GM19035 (cell line): Measurements from ENCODE around the gene GNB5.
"Not testable (repeated sequence)": the region's sequence is repeated elsewhere in the genome, so short reads cannot be mapped to it uniquely, and the experiment has no call there.

Experiments used
- ATAC-seq: cut with Tn5 transposase; IDR thresholded peaks from one replicate; pipeline ENCODE4 v1.9.1; 2021; ENCODE audit not compliant: unreplicated experiment

GNB5 gene

DNA sequence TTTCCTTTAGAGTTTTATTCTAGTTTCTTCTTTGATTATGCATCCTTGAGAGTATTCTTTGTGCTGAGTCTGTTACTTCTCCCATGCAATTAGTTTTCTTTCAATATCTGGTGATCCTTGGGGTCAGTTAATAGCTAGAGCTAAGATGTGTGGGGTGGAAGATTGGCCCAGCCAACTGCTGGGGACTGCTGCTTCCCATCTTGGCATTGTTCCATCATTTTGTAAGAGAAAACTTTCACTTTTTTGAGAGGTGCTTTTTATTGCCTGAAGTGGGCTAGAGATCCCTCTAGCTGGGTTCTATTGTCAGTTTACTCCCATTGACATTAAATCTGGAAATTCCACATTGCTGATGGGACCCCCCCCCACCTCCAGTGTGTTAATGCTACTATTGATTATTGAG lies 94.0 kb downstream of the GNB5 start:
- ATAC-seq: no peak

DNA sequence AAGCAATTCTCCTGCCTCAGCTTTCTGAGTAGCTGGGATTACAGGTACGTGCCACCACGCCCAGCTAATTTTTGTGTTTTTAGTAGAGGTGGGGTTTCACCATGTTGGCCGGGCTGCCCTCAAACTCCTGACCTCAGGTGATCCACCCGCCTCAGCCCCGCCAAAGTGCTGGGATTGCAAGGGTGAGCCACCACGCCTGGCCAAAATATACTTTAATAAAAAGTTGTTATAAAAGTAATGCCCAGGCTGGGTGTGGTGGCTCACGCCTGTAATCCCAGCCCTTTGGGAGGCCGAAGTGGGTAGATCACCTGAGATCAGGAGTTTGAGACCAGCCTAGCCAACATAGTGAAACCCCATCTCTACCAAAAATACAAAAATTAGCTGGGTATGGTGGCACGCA lies 94.7 kb downstream of the GNB5 start:
- not testable (repeated sequence) for ATAC-seq

DNA sequence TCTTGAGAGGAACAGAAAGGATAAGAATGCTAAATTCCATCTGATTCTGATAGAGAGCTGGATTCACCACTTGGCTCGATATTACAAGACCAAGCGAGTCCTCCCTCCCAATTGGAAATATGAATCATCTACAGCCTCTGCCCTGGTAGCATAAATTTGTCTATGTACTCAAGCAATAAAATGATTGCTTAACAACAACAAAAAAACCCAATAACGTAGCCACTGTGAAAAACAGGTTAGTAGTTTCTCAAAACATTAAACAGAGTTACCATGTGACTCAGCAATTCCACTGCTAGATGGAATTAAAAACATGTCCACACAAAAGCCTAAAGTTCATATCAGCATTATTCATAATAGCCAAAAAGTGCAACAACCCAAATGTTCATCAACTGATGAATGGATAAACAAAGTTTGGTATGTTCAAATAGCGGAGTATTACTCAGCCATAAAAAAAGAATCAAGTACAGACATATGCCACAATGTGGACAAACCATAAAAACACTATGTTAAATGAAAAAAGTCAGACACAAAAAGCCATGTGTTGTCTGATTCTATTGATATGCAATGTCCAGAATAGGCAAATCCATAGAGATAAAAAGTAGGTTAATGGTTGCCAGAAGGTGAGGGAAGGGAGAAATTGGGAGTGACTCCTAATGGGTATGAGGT lies 95.5 kb downstream of the GNB5 start:
- ATAC-seq: no peak

DNA sequence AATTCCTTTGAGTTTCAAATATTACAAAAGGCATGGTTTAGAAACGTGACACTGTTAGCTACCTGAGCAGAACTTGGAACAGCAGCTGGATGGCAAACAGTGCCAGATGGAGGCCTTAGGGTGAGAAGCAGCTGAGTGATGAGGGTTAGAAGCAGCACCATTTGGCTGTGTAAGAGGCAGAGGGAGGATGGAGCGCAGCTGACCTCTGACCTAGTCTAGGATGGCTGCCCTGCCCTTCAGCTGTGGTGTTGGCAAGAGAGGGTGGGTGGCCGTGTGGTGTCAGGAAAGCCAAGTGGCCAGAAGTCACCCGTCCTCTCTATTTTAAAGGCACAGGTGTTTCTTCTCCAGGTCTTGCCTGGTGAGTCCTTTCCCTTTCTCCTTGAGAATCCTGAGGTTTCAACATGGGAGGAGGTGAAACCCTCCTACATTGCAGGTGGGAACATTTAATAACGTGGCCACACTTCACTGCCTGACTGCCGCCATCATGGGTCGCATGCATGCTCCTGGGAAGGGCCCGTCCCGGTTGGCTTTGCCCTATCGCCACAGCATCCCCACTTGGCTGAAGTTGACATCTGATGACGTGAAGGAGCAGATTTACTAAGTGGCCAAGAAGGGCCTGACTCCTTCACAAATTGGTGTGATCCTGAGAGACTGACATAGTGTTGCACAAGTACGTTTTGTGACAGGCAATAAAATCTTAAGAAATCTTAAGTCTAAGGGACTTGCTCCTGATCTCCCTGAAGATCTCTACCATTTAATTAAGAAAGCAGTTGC lies 96.2 kb downstream of the GNB5 start:
- ATAC-seq: no peak

DNA sequence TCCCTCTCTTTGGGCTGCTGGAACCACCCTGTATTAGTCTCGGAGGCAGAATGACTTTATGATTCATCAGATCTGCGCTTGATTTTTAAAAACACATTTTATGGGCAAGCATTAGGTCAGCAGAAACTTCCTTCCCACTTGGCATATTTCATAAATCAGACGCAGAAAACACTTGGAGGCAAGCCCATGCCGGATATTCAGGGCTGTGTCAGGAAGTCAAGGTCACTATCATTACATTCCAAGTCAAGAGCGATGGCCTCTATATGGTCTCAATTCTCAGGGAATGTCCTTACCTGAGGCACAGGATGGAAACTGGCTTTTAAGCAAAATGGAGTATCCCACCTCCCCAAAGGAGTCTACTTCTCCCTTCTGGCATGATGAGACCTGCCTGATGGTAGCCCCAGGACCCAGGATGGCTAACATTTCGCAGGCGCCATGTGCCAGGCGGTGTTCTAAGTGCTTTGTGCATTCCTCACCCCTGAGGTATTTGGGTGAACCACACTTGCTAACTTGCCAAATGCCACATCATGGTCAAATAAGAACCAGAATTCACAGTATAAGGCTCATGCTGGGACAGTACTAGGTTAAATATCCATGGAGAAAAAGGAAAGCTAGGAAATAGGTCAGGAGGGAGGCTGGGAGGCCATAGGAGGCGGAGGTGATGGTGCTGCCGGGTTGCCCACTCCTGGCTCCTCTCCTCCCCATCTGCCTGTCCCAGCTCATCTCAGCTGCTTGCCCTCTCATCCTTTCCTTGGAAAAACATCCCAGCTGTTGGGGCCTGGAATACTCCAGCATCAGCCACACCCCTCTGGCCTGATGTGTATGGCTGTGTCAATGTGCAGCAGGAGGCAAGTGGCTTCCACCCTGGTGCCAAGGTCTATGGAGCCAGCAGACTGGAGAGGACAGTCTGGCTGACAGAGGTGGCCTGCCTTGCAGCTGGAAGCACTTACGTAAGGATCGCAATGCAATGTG lies 97.4 kb downstream of the GNB5 start:
- no peak for ATAC-seq

DNA sequence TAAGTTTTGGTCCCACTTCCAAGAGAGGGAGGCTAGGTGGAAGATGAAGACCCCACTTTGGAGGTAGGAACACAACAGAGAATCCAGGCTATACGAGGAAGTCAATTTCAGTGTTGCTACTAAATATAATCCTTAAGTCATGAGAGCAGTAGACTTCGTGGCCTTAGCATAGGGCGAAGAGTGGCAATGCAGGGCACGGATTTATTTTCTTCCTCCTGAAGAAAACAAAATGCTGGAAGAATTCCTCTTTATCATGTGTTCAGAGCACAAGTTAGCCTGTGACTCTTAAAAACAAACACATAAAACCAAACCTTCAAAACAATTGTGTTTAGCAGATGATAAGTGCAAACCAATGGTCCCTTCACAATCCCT lies 98.0 kb downstream of the GNB5 start:
- ATAC-seq: no peak

DNA sequence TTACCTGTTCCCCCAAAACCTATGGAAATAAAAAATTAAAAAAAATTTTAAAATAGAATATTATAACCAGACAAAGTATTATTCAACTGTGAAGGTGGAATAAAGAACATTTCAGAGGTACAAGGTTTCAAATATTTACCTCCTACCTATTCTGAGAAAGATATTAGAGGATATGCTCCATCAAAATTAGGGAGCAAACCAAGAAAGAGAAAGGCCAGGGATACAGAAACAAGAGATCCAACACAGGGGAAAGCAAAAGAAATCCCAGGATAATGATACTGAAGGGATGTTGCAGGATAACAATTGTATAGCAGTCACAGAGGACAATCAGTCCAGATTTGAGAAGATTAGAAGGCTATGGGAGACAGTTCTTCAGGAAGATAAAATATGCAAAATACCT lies 101.0 kb downstream of the GNB5 start:
- ATAC-seq: no peak

DNA sequence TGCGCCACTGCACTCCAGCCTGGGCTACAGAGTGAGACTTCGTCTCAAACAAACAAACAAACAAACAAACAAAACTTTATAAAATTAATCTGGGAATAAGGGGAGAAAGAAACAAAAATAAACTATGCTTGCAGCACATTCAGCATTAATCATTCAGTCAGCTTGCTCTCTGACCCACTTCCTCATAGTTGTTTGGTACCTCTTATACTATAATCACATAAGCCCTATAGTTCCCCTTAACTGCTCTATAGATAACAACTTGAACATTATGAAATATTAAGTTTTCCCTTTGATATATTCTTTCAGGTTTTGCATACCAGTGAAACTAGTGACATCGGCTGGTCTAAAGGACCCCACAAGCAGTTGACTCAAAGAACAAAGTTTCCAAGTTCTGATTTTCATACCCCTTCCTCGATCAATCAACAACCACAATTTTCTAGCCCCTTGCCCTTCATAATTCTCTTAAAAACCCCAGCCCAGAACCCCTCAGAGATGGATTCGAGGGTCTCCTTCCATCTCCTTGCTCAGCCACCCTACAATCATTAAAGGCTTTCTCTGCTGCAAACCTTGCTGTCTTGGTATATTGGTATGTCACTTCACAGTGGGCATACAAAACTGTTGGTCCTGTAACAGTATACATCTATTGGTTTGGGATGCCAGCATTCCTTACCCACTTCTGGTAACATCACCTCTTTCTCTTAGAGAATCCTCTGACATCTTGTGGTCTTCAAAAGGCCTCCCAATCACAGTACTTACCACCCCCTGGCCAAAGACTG lies 105.0 kb downstream of the GNB5 start:
- ATAC-seq: no peak

DNA sequence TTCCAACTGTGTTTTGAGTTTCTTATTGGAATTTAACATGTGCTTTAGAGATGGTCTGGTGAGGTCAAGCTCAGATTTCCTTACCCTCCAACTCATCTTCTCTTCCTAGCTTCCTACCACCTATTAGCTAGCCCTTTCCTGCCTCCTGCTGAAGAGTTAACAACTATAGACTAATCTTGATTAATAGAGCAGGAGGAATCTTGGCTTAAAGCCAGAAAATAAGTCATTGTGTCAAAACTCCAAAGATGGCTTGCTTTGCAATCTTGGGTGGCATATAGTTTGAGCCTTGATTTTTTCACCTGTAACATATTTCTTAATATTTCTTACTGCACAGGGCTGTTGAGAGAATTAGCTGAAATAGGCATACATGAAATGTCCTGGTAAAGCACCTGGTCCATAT lies 105.9 kb downstream of the GNB5 start:
- ATAC-seq: no peak

DNA sequence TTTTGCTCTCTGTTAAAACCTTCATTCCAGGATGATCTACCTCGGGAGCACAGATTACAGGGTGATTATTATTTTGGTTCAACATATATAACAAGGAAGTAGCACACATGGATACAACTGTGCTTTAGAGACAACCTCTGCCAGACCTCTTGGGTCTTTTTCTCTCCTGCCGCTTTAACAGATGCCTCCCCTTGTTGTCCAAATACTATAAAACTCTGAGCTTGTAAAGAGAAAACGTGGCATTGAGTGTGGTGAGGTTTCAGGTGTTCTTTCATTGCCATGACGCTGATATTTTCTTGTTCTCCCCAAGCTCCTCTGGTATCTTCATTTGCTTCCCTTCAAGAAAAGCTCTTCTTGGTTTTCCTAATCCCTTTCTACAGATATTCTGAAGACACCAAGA lies 107.6 kb downstream of the GNB5 start:
- ATAC-seq: no peak

DNA sequence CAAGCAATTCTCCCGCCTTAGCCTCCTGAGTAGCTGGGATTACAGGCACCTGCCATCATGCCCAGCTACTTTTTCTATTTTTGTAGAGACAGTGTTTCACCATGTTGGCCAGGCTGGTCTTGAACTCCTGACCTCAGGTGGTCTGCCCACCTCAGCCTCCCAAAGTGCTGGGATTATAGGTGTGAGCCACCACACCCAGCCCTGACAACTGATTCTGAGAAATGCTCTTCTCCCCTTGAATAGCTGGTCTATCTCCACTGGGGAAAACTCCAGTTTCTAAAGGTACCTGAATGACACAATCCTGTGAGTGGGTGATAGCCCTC lies 108.2 kb downstream of the GNB5 start:
- peak; percentile 12 for ATAC-seq

DNA sequence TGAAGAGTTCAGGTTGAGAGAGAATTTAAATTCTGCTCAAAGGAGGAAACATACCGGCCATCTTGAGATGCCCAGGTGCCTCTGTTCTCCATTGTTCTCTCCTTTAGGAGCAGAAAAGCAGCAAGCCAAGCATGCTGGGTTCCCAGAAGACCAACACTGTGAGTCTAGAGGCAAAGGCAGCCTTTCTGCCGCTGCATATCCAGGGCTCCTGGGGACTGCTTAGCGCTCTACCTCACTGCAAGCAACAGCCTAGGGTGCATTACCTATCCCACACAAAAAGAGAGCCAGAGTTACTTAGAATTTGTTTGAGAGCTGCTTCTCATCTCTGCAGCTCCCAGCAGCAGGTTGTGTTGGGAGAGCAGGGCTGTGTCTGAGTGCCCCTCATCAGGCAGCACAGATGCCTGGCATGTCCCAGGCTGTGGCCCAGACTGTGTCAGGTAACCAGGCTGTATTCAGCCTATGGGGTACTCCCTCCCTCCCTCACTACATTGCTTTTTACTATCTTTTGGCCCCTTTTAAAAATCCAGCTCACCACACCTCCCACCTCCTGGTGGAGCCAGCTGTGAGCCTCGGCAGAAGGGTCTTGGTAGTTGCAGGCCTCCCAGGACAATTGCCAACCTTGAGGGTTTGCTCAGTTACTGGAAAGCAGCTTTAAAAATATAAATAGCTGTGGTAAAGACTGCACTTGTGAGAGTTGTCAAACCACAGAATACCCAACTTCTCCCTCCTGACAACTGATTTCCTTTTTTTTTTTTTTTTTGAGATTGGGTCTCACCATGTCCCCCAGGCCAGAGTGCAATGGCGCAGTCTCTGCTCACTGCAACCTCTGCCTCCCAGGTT lies 108.8 kb downstream of the GNB5 start:
- peak; percentile 63 for ATAC-seq

DNA sequence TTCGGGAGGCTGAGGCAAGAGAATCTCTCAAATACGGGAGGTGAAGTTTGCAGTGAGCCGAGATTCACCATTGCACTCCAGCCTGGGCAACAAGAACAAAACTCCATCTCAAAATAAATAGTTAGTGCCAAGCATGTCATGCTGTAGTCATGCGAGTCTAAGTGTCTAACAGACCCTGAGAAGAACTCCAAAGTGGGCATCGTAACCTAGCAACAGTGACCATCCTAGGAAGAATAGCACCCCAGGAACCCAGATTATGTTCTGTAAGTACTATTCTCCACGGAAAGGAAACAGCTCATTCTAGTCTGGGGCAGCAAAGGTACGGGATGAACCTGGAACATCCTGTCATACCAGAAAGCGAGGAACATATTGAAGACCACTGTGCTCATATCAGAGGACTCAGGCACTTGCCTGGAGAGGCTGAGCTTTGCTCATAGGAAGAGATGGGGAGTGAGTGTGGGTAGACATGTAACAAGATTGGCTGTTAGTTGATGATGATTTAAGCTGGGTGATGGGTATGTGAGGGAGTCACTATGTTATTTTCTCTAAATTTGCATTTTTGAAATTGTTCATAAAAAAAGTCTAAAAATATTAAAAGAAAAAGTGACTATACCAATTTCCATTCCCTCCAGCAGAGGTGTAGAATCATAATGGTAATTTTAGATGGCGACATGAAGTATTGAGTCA lies 110.3 kb downstream of the GNB5 start:
- ATAC-seq: no peak

DNA sequence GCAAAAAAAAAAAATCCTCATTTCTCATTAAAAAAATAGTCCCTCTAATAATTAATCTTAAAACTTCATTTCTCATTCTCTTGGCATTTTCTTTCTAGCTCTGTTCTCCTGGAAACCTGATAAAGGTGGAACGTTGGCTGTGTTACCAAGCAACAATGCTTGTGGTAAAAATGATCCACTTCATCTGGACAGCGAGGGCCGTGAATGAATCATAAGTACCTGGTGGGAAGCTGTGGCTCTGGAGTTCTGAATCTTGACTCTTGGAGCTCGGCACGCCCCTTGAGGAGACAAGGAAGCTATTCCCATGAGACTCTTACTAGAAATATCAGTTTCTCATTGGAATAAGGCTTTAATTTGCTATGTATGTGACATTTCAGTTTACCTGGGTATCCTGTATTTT lies 111.2 kb downstream of the GNB5 start:
- no peak for ATAC-seq

DNA sequence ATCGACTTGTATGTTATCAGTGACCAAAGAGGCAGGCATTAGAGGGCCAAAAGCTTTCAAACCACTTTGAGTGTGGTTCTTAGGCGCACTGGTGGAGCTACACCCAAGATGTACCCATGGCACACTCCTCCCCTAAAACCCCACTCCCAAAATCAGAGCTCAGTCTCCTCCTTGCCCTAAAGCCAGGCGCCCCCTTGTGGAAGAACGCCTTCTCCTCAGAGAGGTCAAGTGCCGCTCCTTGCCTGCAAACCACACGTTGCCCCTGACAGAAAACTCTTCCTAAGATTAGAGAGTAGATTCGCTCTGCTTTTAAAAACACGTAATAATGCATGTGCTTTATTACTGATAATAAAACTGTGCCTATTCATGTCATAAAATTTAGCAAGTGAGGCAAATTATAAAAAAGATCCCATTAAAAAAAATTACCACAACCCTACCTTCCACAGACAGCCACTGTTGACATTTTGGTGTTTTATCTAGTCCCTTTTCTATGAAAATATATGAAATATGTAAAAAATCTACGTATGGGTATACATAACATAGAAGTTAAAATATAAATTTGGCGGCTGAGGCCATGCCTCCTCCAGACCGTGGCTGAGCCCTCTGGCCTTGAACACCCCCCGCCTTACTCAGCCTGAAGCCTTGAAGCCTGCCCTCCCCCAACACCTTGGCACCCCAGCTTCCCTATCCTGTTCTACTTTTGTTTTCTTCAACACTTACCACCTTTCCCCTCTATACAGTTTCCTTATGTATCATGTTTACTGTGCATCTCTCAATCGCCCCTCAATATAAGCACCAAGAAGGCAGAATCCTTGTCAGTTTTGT lies 112.1 kb downstream of the GNB5 start:
- no peak for ATAC-seq

DNA sequence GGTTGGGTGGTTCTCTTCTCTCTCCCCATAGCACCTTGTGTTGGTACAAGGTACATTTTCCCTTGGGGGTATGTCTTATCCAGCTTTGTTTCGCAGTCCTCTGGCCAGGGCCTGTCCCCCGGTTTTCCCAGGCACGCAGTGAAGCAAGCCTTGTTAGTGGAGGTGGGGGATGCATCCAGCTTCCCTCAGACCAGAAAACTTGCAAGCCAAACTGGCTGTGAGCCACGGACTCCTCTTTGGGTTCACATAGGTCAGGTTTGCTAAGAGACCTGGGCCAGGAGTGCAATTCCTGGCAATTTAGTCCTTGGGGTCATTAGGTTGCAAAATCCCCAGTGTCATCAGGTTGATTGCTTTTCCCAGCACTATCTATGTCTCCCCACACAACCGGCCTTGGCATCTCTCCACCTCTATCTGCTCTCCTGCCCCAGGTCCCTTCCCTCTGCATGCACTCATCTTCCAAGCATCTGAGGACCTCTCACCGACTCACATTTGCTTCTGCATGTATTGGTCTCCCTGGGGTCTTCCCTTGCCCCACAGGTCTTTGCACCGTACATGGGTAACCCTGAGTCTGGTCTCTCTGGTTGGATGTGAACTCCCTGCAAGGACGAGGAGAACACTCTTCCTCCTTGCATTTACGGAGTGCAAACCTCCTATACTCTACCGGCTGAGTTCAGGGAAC lies 112.9 kb downstream of the GNB5 start:
- no peak for ATAC-seq

DNA sequence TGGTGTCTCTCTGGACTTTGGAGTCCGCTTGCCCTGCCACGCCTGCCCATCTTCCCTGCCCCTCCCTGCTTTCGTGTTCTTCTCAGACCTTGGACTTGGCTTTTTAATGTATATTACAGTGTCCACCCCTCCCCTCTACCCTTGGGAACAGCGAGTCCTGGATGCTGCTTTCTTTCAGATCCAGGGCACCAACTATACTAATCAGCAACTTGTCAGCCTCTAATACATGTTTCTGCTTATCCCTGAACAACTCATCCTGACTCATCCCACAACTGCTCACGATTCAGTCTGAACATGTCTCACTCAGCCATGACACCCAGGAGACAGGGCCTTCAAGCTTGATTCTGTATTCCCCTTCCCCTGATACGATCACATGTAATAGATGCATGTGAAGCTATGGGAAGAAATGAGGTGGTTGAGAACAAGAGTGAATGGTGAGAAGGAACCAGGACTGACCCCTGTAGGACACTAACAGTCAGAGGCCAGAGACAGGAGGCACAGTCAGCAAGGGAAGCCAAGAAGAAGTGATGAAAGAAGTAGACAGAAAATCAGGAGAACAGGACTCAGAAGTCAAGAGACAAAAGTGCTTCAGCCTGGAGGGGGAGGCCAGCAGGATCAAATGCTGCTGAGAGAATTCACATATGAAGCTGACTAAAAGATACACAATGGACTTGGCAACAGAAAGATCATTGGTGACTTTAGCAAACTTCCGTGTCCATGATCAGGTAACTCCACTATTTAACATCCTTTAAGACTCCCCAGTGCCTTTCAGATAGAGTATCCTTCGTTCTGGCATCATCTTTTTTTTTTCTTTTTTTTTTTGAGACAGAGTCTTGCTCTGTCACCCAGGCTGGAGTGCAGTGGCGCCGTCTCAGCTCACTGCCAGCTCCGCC lies 114.1 kb downstream of the GNB5 start:
- ATAC-seq: no peak
